IMR-90 (cell line): ENCODE measurements around the gene LY6G6D. TPM values are rescaled to one million over a fixed set of nuclear protein-coding genes. Genes with fewer than 3 reads are reported as not detected.

Source experiments
- ATAC-seq: fragments of 200-7000 bp; cut with Tn5 transposase; 2 replicates; pipeline ENCODE4 v1.9.1; 2020; ENCODE audit warnings: low read depth, mild to moderate bottlenecking, moderate library complexity
- BruUV-seq: library from RNA; stranded (reverse); fragments of 400-500 nt; replicated peaks from 2 replicates; lab custom pipeline; 2021; lab: Mats Ljungman, UMichigan
- CTCF ChIA-PET: fragments of 300-600 bp; formaldehyde crosslinking; extraction: SDS; loops from one replicate; lab custom pipeline; 2021; ENCODE audit warnings: antibody characterized with exemption; lab: Yijun Ruan, JAX
- POLR2A ChIA-PET: fragments of 300-600 bp; sonication (Branson Sonifier 250); formaldehyde crosslinking; loops from one replicate; lab custom pipeline; 2022; ENCODE audit warnings: antibody characterized with exemption; ENCODE audit not compliant: unreplicated experiment; lab: Charles Lee
- DNase-seq: peaks from one replicate; pipeline ENCODE4 v3.0.0; 2013
- H2AFZ ChIP-seq: replicated peaks from 2 replicates; pipeline ENCODE3; 2013; ENCODE audit warnings: low read length, mild to moderate bottlenecking; ENCODE audit not compliant: poor library complexity
- H2AK5ac ChIP-seq: 2 replicates; pipeline ENCODE4 v1.6.1; 2013; ENCODE audit warnings: low read depth, low read length, inconsistent platforms
- H2AK9ac ChIP-seq: replicated peaks from 2 replicates; pipeline ENCODE3; 2013; ENCODE audit warnings: mild to moderate bottlenecking, low read depth, low read length, moderate library complexity; ENCODE audit not compliant: poor library complexity
- H2BK120ac ChIP-seq: 2 replicates; pipeline ENCODE4 v1.6.1; 2013; ENCODE audit warnings: low read depth, low read length, inconsistent platforms
- H2BK15ac ChIP-seq: 3 replicates; pipeline ENCODE4 v1.6.1; 2013; ENCODE audit warnings: low read depth, low read length, inconsistent platforms
- H2BK20ac ChIP-seq: 2 replicates; pipeline ENCODE4 v1.6.1; 2013; ENCODE audit warnings: low read depth, mild to moderate bottlenecking, inconsistent platforms, low read length, moderate library complexity
- H2BK5ac ChIP-seq: 2 replicates; pipeline ENCODE4 v1.6.1; 2013; ENCODE audit warnings: mild to moderate bottlenecking, low read depth, low read length, inconsistent platforms; ENCODE audit not compliant: poor library complexity, severe bottlenecking
- H3K14ac ChIP-seq: replicated peaks from 2 replicates; pipeline ENCODE4 v1.6.1; 2013; ENCODE audit warnings: low read depth, low read length, inconsistent platforms
- H3K18ac ChIP-seq: 2 replicates; pipeline ENCODE4 v1.6.1; 2013; ENCODE audit warnings: low read depth, low read length, control low read depth
- H3K23ac ChIP-seq: 2 replicates; pipeline ENCODE4 v1.6.1; 2013; ENCODE audit warnings: low read depth, low read length, inconsistent platforms
- H3K27ac ChIP-seq: 2 replicates; pipeline ENCODE4 v1.5.1; 2013; ENCODE audit warnings: mild to moderate bottlenecking, control low read depth, low read length; ENCODE audit not compliant: insufficient read depth
- H3K27me3 ChIP-seq: 2 replicates; pipeline ENCODE4 v1.6.1; 2013; ENCODE audit warnings: low read length; ENCODE audit not compliant: control insufficient read depth, insufficient read depth
- H3K36me3 ChIP-seq: 2 replicates; pipeline ENCODE4 v1.6.1; 2013; ENCODE audit warnings: low read length, mixed read lengths; ENCODE audit not compliant: control insufficient read depth, insufficient read depth
- H3K4ac ChIP-seq: 2 replicates; pipeline ENCODE4 v1.6.1; 2013; ENCODE audit warnings: low read depth, low read length, inconsistent platforms
- H3K4me1 ChIP-seq: 2 replicates; pipeline ENCODE4 v1.6.1; 2013; ENCODE audit warnings: low read length, mixed read lengths; ENCODE audit not compliant: control insufficient read depth, insufficient read depth
- H3K4me2 ChIP-seq: 2 replicates; pipeline ENCODE4 v1.6.1; 2013; ENCODE audit warnings: low read depth, mild to moderate bottlenecking, control low read depth, low read length, moderate library complexity
- H3K4me3 ChIP-seq: 2 replicates; pipeline ENCODE4 v1.5.1; 2013; ENCODE audit warnings: low read depth, mild to moderate bottlenecking, control low read depth, low read length, moderate library complexity; ENCODE audit not compliant: insufficient read depth
- H3K56ac ChIP-seq: 2 replicates; pipeline ENCODE4 v1.6.1; 2013; ENCODE audit warnings: low read length, inconsistent platforms; ENCODE audit not compliant: insufficient read depth; ENCODE audit errors: extremely low read depth
- H3K79me1 ChIP-seq, 2 experiments: 2 replicates each; pipeline ENCODE4 v1.6.1; 2013; ENCODE audit warnings: low read length in 2 of 2, inconsistent platforms in 1 of 2, low read depth in 1 of 2
- H3K9ac ChIP-seq: 2 replicates; pipeline ENCODE4 v1.6.1; 2013; ENCODE audit warnings: low read depth, low read length, control low read depth
- H3K9me1 ChIP-seq: 2 replicates; pipeline ENCODE4 v1.6.1; 2013; ENCODE audit warnings: low read length, inconsistent platforms; ENCODE audit not compliant: insufficient read depth
- H3K9me3 ChIP-seq: 2 replicates; pipeline ENCODE4 v1.6.1; 2013; ENCODE audit warnings: low read length; ENCODE audit not compliant: control insufficient read depth, insufficient read depth
- H4K20me1 ChIP-seq: 2 replicates; pipeline ENCODE4 v1.6.1; 2013; ENCODE audit warnings: low read length, inconsistent platforms; ENCODE audit not compliant: insufficient read depth
- H4K5ac ChIP-seq: 2 replicates; pipeline ENCODE4 v1.6.1; 2013; ENCODE audit warnings: mild to moderate bottlenecking, low read depth, low read length, control low read depth
- H4K8ac ChIP-seq, 2 experiments: 2 replicates each; pipeline ENCODE4 v1.6.1; 2013; ENCODE audit warnings: low read depth in 2 of 2, low read length in 2 of 2, control low read depth in 1 of 2, inconsistent platforms in 1 of 2
- H4K91ac ChIP-seq: 2 replicates; pipeline ENCODE4 v1.6.1; 2013; ENCODE audit warnings: low read depth, low read length, inconsistent platforms; ENCODE audit not compliant: insufficient read depth
- BHLHE40 ChIP-seq: fragments of 150-350 bp; IDR thresholded peaks from 2 replicates; pipeline ENCODE4 v1.6.1; 2016; ENCODE audit warnings: mild to moderate bottlenecking, low read depth, low read length
- CEBPB ChIP-seq: IDR thresholded peaks from 2 replicates; pipeline ENCODE4 v1.6.1; 2012; ENCODE audit warnings: low read depth, low read length, improper control_type of control experiment
- MAFK ChIP-seq: IDR thresholded peaks from 2 replicates; pipeline ENCODE4 v1.6.1; 2012; ENCODE audit warnings: low read depth, low read length, improper control_type of control experiment
- MXI1 ChIP-seq: IDR thresholded peaks from 2 replicates; pipeline ENCODE4 v1.6.1; 2012; ENCODE audit warnings: low read depth, mild to moderate bottlenecking, low read length, moderate library complexity, borderline replicate concordance
- RAD21 ChIP-seq: IDR thresholded peaks from 2 replicates; pipeline ENCODE4 v1.6.1; 2012; ENCODE audit warnings: low read length, improper control_type of control experiment
- RFX5 ChIP-seq: IDR thresholded peaks from 2 replicates; pipeline ENCODE4 v1.8.0; 2012; ENCODE audit warnings: low read depth, mild to moderate bottlenecking, low read length, moderate library complexity
- WGBS, 2 experiments: methylation state at CpG; one replicate each; pipeline versions ENCODE4 v1.1.5 to v1.1.7; 2013; ENCODE audit warnings: missing lambda C conversion rate in 2 of 2; ENCODE audit not compliant: insufficient read length in 1 of 2; ENCODE audit errors: extremely low coverage in 2 of 2; 5-methylcytosine and 5-hydroxymethylcytosine counted together
- dilution Hi-C: fragments of 300-500 bp; cut with HindIII; formaldehyde crosslinking; loops from one replicate; pipeline ENCODE4 v1.14.3; 2018; ENCODE audit warnings: low sequenced_read_pairs; ENCODE audit not compliant: unreplicated experiment
- in situ Hi-C: fragments of 300-500 bp; cut with MboI; formaldehyde crosslinking; loops from 3 replicates; pipeline ENCODE4 v1.14.3; 2019; ENCODE audit warnings: low sequenced_read_pairs, inconsistent platforms, mixed read lengths
- intact Hi-C: fragments of 100-400 bp; cut with micrococcal nuclease; formaldehyde crosslinking; loops from 2 replicates; pipeline ENCODE4 v1.10.0; 2022
- polyA plus RNA-seq, 3 experiments: library from polyadenylated mRNA; depleted of rRNA; stranded (reverse); fragments of >200 nt; gene quantifications; 2 replicates each; pipeline ENCODE4 v1.2.3, GENCODE V29; 2012; ENCODE audit warnings: low replicate concordance in 1 of 3
- total RNA-seq: library from RNA; depleted of rRNA; stranded (reverse); fragments of >200 nt; gene quantifications from 2 replicates; pipeline ENCODE4 v1.2.3, GENCODE V29; 2012

The LY6G6D gene
- total and polyA plus RNA-seq, 2 of the 4 experiments (the other 2 are of a cell fraction): not detected

- in situ Hi-C loops (no loop called here), intact Hi-C loops (no loop called here)
Observed at GRCh38 chr6:31706599-31706998, 8.5 kb upstream of the LY6G6D start, which contains the start of gene LY6G6F. TSS of gene LY6G6F (plus strand) at chr6:31706866. CDS start at chr6:31706907, 41 bp downstream.

More at GRCh38 chr6:31706599-31706998, 8.5 kb upstream of the LY6G6D start, which contains the start of gene LY6G6F:
- CTCF ChIA-PET: no interaction called here
- Histone ChIP-seq H4K20me1 (0 out of 2 replicates have a peak, but pooled peaks cover 6% of the 10 kb centered on the region), H2AK9ac (no peak within 1 kb of the TSS), H4K8ac (no peak within 1 kb of the TSS), H3K27ac (no peak within 1 kb of the TSS), H3K27me3 (peaks cover 12% of the 10 kb centered on the region; the same call in 1 of the 2 replicates), H3K4me2 (no peak within 1 kb of the TSS), H3K9me3 (no peaks in the 10 kb centered on the region), H4K91ac (no peak within 1 kb of the TSS), H2BK15ac (no peak within 1 kb of the TSS), H2BK120ac (no peak within 1 kb of the TSS), H3K14ac (no peak within 1 kb of the TSS), H3K23ac (no peak within 1 kb of the TSS), H2BK20ac (no peak within 1 kb of the TSS), H3K4ac (no peak within 1 kb of the TSS), H3K9ac (no peak within 1 kb of the TSS), H2AFZ (peak within 1 kb of the TSS; percentile 61), H3K79me1 (peaks cover 7 to 13% of the 10 kb centered on the region in 2 experiments), H2BK5ac (no peak within 1 kb of the TSS), H3K4me1 (peaks cover 5% of the 10 kb centered on the region), H3K9me1 (peaks cover 3% of the 10 kb centered on the region; the same call in 1 of the 2 replicates), H4K5ac (no peak within 1 kb of the TSS), H2AK5ac (no peak within 1 kb of the TSS), H3K18ac (no peak within 1 kb of the TSS), H3K4me3 (no peak within 1 kb of the TSS), H3K56ac (no peak within 1 kb of the TSS), H3K36me3 (no peaks in the 10 kb centered on the region)
- DNase-seq: no peak
- TF ChIP-seq MAFK: no peak
- TF ChIP-seq RAD21: no peak
- no peak for TF ChIP-seq MXI1
- TF ChIP-seq CEBPB: no peak
- no peak for TF ChIP-seq BHLHE40
- no peak for TF ChIP-seq RFX5
- 100% methylated on average over 1 of the region's 3 CpGs; no CpG with 5 or more reads in 1 of the 2 experiments for WGBS, 2 experiments
- ATAC-seq: no peak
- dilution Hi-C loops: no loop called here
- no TSS peak for BruUV-seq
- POLR2A ChIA-PET: interaction anchor here (0.6 kb wide), 1 partner anchor 121 kb away, joined by 3 read pairs; the partner anchor contains the start of gene HSPA1B
